ENCODE results near the gene TRIM67.
A peak's percentile ranks its signal among the peaks of the same experiment; 100 is the strongest.

The TRIM67 gene

GRCh38 chr1:231211005-231211857 lies 49.4 kb downstream of the TRIM67 start:
- no peaks in the 10 kb centered on the region for H3K9me3 ChIP-seq (ENCODE audit: control insufficient read depth, insufficient read depth, low read depth, low read length)
- no peaks in the 10 kb centered on the region for H3K36me3 ChIP-seq (ENCODE audit: control insufficient read depth in 2 of 2, insufficient read depth in 1 of 2, low read length in 2 of 2)
- H3K4me1 ChIP-seq (ENCODE audit: control insufficient read depth, insufficient read depth, low read length), result no peaks in the 10 kb centered on the region
- peak overlapping the region; percentile 15 for H3K4me3 ChIP-seq (ENCODE audit: low read depth, low read length)
- POLR2A ChIA-PET, result interaction anchor here (0.6 to 0.9 kb wide), 2 partner anchors 194 to 306 kb away, joined by 3 read pairs; no protein-coding TSS in a partner anchor
- H3K27ac ChIP-seq (ENCODE audit: extremely low read depth, low read depth, low read length), result no peak overlapping the region
- CTCF ChIA-PET, result interaction anchor here (0.6 to 3.5 kb wide), 49 partner anchors 9 to 1952 kb away, joined by 3 to 45 read pairs (median 4); no protein-coding TSS in a partner anchor
- TF ChIP-seq ZXDB (tag by site-specific recombination; IDR thresholded peaks at IDR 0.05) (peak; percentile 90), ZNF423 (tag by site-specific recombination; IDR thresholded peaks at IDR 0.05) (peak; percentile 80; the same call in 1 of the 2 replicates), SP7 (tag by site-specific recombination; IDR thresholded peaks at IDR 0.05) (peak; percentile 57), ZBTB17 (tag by site-specific recombination; IDR thresholded peaks at IDR 0.05) (peak; percentile 58), ZNF416 (tag by site-specific recombination; IDR thresholded peaks at IDR 0.05) (no peak), ZNF518A (tag by site-specific recombination; conservative IDR thresholded peaks at IDR 0.05; ENCODE audit: low read depth) (peak; percentile 88), ZNF280D (tag by site-specific recombination; IDR thresholded peaks at IDR 0.05) (no peak), ZNF23 (tag by site-specific recombination; IDR thresholded peaks at IDR 0.05; ENCODE audit: borderline replicate concordance) (no peak), ZNF501 (tag by site-specific recombination; IDR thresholded peaks at IDR 0.05) (0 out of 2 replicates have a peak, but pooled peaks have one; percentile 57), KLF16 (tag by site-specific recombination; IDR thresholded peaks at IDR 0.05) (no peak), PBX3 (CRISPR knock-in tag; IDR thresholded peaks at IDR 0.05) (peak; percentile 40; the same call in 1 of the 2 replicates), ZNF621 (tag by site-specific recombination; IDR thresholded peaks at IDR 0.05) (no peak), GLIS2 (tag by site-specific recombination; IDR thresholded peaks at IDR 0.05) (peak; percentile 56), ZBTB11 (tag by site-specific recombination; conservative IDR thresholded peaks at IDR 0.05; ENCODE audit: low read depth) (peak; percentile 91), ZEB2 (tag by site-specific recombination; IDR thresholded peaks at IDR 0.05) (peak; percentile 85), ZNF626 (tag by site-specific recombination; IDR thresholded peaks at IDR 0.05) (no peak), KLF8 (tag by site-specific recombination; IDR thresholded peaks at IDR 0.05) (peak; percentile 27), PATZ1 (tag by site-specific recombination; IDR thresholded peaks at IDR 0.05) (peak; percentile 86), ZNF335 (tag by site-specific recombination; conservative IDR thresholded peaks at IDR 0.05) (peak; percentile 87), ZSCAN30 (tag by site-specific recombination; IDR thresholded peaks at IDR 0.05) (peak; percentile 82), EGR2 (tag by site-specific recombination; IDR thresholded peaks at IDR 0.05; ENCODE audit: low read depth) (peak; percentile 77), SP3 (tag by site-specific recombination; IDR thresholded peaks at IDR 0.05) (peak; percentile 74)
